ENCODE results near the gene YWHAE.

Gene YWHAE

DNA sequence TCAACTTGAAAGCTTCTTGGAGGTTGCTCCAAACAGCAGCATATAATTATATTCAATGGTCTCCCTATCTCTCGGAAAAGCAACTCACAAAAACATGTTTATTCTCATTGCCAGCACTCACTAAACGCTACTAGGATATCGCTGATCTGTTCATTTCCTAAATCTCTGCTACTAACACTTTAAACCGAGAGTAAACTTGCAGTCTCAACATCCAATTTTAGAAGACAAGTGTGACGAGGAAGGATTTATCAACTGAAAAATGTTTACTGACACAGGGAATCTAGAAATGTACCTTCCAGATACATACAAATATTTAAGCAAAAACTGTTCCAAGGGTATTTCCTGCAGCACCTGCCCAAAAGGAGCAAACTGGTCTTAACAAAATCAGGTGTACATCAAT, 56.5 kb downstream of the YWHAE start:
- Histone ChIP-seq H3K9ac (no peak overlapping the region), H4K20me1 (ENCODE audit: insufficient read depth) (0 out of 2 replicates have a peak, but pooled peaks cover 15% of the 10 kb centered on the region), H3K4me2 (no peak overlapping the region), H3K36me3 (ENCODE audit: insufficient read depth) (no peaks in the 10 kb centered on the region; the same call in 1 of the 2 replicates), H3K27me3 (ENCODE audit: insufficient read depth, low read depth) (no peaks in the 10 kb centered on the region), H3K4me3 (IDR thresholded peaks at IDR 0.05; ENCODE audit: insufficient read depth, low read depth, low read length) (no peak overlapping the region), H3K27ac (no peak overlapping the region), H2AFZ (ENCODE audit: low read depth) (no peak overlapping the region), H3K79me2 (ENCODE audit: insufficient read depth, low read depth) (peaks cover 20% of the 10 kb centered on the region), H3K4me1 (ENCODE audit: low read depth, poor library complexity, severe bottlenecking) (no peaks in the 10 kb centered on the region)
- TF ChIP-seq, protein P1, sequence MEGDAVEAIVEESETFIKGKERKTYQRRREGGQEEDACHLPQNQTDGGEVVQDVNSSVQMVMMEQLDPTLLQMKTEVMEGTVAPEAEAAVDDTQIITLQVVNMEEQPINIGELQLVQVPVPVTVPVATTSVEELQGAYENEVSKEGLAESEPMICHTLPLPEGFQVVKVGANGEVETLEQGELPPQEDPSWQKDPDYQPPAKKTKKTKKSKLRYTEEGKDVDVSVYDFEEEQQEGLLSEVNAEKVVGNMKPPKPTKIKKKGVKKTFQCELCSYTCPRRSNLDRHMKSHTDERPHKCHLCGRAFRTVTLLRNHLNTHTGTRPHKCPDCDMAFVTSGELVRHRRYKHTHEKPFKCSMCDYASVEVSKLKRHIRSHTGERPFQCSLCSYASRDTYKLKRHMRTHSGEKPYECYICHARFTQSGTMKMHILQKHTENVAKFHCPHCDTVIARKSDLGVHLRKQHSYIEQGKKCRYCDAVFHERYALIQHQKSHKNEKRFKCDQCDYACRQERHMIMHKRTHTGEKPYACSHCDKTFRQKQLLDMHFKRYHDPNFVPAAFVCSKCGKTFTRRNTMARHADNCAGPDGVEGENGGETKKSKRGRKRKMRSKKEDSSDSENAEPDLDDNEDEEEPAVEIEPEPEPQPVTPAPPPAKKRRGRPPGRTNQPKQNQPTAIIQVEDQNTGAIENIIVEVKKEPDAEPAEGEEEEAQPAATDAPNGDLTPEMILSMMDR (conservative IDR thresholded peaks at IDR 0.05; ENCODE audit: low read depth, low read length): no peak

DNA sequence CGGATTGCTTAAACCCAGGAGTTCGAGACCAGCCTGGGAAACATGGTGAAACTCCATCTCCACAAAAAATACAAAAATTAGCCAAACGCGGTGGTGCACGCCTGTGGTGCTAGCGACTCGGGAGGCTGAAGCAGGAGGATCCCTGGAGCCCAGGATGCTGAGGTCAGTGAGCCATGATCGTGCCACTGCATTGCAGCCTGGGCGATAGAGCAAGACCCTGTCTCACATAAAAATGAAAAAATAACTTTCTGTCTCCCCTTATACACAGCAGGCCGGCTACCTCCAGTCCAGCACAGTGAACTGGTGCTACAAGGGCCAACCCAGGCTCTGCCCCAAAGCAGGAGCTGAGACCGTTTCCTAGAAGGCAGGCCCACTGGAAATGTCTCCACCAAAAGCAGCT, 59.7 kb downstream of the YWHAE start:
- TF ChIP-seq, protein P1 (conservative IDR thresholded peaks at IDR 0.05; ENCODE audit: low read depth, low read length): no peak
- Histone ChIP-seq H3K4me3 (IDR thresholded peaks at IDR 0.05; ENCODE audit: insufficient read depth, low read depth, low read length) (no peak overlapping the region), H4K20me1 (ENCODE audit: insufficient read depth) (no peaks in the 10 kb centered on the region), H3K27me3 (ENCODE audit: insufficient read depth, low read depth) (no peaks in the 10 kb centered on the region), H3K27ac (no peak overlapping the region), H2AFZ (ENCODE audit: low read depth) (no peak overlapping the region), H3K9ac (no peak overlapping the region), H3K4me2 (no peak overlapping the region), H3K4me1 (ENCODE audit: low read depth, poor library complexity, severe bottlenecking) (no peaks in the 10 kb centered on the region), H3K79me2 (ENCODE audit: insufficient read depth, low read depth) (no peaks in the 10 kb centered on the region), H3K36me3 (ENCODE audit: insufficient read depth) (no peaks in the 10 kb centered on the region; the same call in 1 of the 2 replicates)

DNA sequence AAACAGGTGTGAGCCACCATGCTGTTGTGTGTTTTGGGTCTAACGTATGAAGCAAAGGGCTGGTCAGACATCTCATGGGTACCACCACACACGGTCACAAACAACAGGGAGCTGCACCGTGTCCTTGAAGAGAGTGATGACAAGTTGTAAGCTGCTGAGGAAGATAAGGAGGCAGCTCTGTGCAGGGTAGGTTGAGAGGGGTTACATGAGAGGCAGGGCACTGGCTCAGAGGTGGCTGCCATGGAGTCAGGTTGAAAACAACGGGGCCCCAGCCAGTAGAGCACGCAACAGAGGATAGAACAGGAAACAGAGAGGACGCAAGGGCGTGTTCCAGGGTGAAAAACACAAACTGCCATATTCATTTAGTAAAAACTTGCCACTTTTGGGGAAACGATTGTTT, 68.3 kb downstream of the YWHAE start:
- no peaks in the 10 kb centered on the region for H4K20me1 ChIP-seq (ENCODE audit: insufficient read depth)
- no peak overlapping the region for H3K4me2 ChIP-seq
- H3K36me3 ChIP-seq (ENCODE audit: insufficient read depth): no peaks in the 10 kb centered on the region
- H3K27ac ChIP-seq: no peak overlapping the region
- no peaks in the 10 kb centered on the region for H3K79me2 ChIP-seq (ENCODE audit: insufficient read depth, low read depth)
- no peak overlapping the region for H2AFZ ChIP-seq (ENCODE audit: low read depth)
- no peaks in the 10 kb centered on the region; the same call in 1 of the 2 replicates for H3K27me3 ChIP-seq (ENCODE audit: insufficient read depth, low read depth)
- H3K4me3 ChIP-seq (IDR thresholded peaks at IDR 0.05; ENCODE audit: insufficient read depth, low read depth, low read length): no peak overlapping the region
- TF ChIP-seq, protein P1 (conservative IDR thresholded peaks at IDR 0.05; ENCODE audit: low read depth, low read length): no peak
- H3K9ac ChIP-seq: no peak overlapping the region
- no peaks in the 10 kb centered on the region for H3K4me1 ChIP-seq (ENCODE audit: low read depth, poor library complexity, severe bottlenecking)

DNA sequence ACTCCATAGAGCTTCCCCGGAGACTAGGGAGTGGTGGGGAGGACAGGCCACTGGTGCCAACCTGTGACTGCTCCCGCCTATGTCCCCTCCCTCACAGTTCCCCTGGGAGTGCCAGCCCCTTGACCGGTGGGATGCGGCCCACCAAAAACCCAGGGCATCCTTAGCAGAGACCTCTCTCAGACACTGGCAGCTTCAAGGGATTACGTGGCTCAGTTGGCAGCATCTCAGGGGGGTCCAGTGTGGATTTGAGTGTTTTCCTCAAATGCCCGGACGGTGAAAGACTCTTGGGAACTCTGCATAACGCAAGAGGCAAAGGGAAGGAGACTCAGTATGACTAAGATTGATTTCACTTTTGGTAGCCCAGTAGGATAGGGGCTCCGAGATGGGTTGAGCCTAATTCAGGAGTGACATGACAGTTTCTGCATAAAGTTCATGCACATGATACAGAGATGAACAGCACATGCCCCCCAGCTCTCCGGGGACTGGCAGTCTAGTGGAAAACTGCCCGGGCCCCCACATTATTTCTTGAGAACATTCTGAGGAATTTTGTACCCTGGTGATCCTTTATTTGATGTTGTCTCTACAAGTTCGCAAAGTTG, 70.2 kb downstream of the YWHAE start:
- Histone ChIP-seq H4K20me1 (ENCODE audit: insufficient read depth) (no peaks in the 10 kb centered on the region), H3K4me2 (no peak overlapping the region), H3K9ac (no peak overlapping the region), H3K27me3 (ENCODE audit: insufficient read depth, low read depth) (peaks cover 4% of the 10 kb centered on the region; the same call in 1 of the 2 replicates), H2AFZ (ENCODE audit: low read depth) (no peak overlapping the region), H3K79me2 (ENCODE audit: insufficient read depth, low read depth) (no peaks in the 10 kb centered on the region), H3K27ac (no peak overlapping the region), H3K4me1 (ENCODE audit: low read depth, poor library complexity, severe bottlenecking) (no peaks in the 10 kb centered on the region), H3K36me3 (ENCODE audit: insufficient read depth) (no peaks in the 10 kb centered on the region), H3K4me3 (IDR thresholded peaks at IDR 0.05; ENCODE audit: insufficient read depth, low read depth, low read length) (no peak overlapping the region)
- TF ChIP-seq, protein P1 (conservative IDR thresholded peaks at IDR 0.05; ENCODE audit: low read depth, low read length): no peak

Data from KMS-11 (cell line).